ENCODE measurements around the gene SLC35C1. TPM values are rescaled to one million over a fixed set of nuclear protein-coding genes. Genes with fewer than 3 reads are reported as not detected.

Gene SLC35C1
- total RNA-seq, 1 experiment from 2014 or later, result 10.4 TPM

- no peaks in the 10 kb centered on the region for H3K9me3 Mint-ChIP-seq
- DNase-seq (ENCODE audit: low spot score), result peak; percentile 51
- no peak overlapping the region for H3K27ac Mint-ChIP-seq
- peaks cover 28% of the 10 kb centered on the region for H3K27me3 Mint-ChIP-seq (ENCODE audit: low read depth)
- peak; percentile 10 for ATAC-seq
- H3K4me3 Mint-ChIP-seq, result peak overlapping the region; percentile 79
- CTCF ChIA-PET, result interaction anchor here (0.5 to 1.5 kb wide), 4 partner anchors 10 to 156 kb away, joined by 4 to 6 read pairs (median 4); partner anchors contain the start of gene PEX16
- H3K36me3 Mint-ChIP-seq, result no peaks in the 10 kb centered on the region
- POLR2A ChIA-PET, result interaction anchor here (0.6 to 1.5 kb wide), 2 partner anchors 11 to 75 kb away, joined by 3 to 9 read pairs; no protein-coding TSS in a partner anchor
- peaks cover 23% of the 10 kb centered on the region for H3K4me1 Mint-ChIP-seq
- no peak for TF ChIP-seq ERG (CRISPR knock-in tag; IDR thresholded peaks at IDR 0.05)
- TF ChIP-seq E2F5 (CRISPR knock-in tag; IDR thresholded peaks at IDR 0.05), result no peak
- no peak for TF ChIP-seq PREB (CRISPR knock-in tag; IDR thresholded peaks at IDR 0.05; ENCODE audit: borderline replicate concordance)
- TF ChIP-seq STAT6 (CRISPR knock-in tag; conservative IDR thresholded peaks at IDR 0.05; ENCODE audit: low read depth), result no peak
- no peak for TF ChIP-seq FOXP1 (CRISPR knock-in tag; IDR thresholded peaks at IDR 0.05; ENCODE audit: borderline replicate concordance)
- no peak for TF ChIP-seq ZNF138 (CRISPR knock-in tag; conservative IDR thresholded peaks at IDR 0.05)
- no peak for TF ChIP-seq SMAD3 (CRISPR knock-in tag; IDR thresholded peaks at IDR 0.05; ENCODE audit: borderline replicate concordance)
- TF ChIP-seq ZNF671 (CRISPR knock-in tag; IDR thresholded peaks at IDR 0.05), result no peak
- TF ChIP-seq FOXP4 (CRISPR knock-in tag; IDR thresholded peaks at IDR 0.05), result no peak
- TF ChIP-seq FOXK1 (CRISPR knock-in tag; IDR thresholded peaks at IDR 0.05), result no peak
- TF ChIP-seq GRHL2 (CRISPR knock-in tag; IDR thresholded peaks at IDR 0.05; ENCODE audit: insufficient replicate concordance, severe bottlenecking), result no peak
- TF ChIP-seq AFF4 (CRISPR knock-in tag; IDR thresholded peaks at IDR 0.05; ENCODE audit: borderline replicate concordance), result no peak
- TF ChIP-seq RORB (CRISPR knock-in tag; IDR thresholded peaks at IDR 0.05), result no peak
- TF ChIP-seq ZNF423 (CRISPR knock-in tag; IDR thresholded peaks at IDR 0.05), result no peak
- no peak for TF ChIP-seq CREB1 (CRISPR knock-in tag; IDR thresholded peaks at IDR 0.05)
Measured at GRCh38 chr11:45847911-45848316, 43.0 kb downstream of the SLC35C1 start.

Measured in WTC11 (cell line).